GM20000 (cell line): ENCODE results near the gene MYO1D.

Experiments used
- DNase-seq: peaks from one replicate; pipeline ENCODE4 v3.0.0; 2012; ENCODE audit warnings: low spot score
- CTCF ChIP-seq: IDR thresholded peaks from 2 replicates; pipeline ENCODE4 v1.5.1; 2012; ENCODE audit warnings: mild to moderate bottlenecking, control low read depth; ENCODE audit errors: extremely low read depth, missing control alignments

Gene MYO1D

GRCh38 chr17:32563583-32563982 is 313.3 kb downstream of the MYO1D start:
- TF ChIP-seq CTCF = no peak
- no peak for DNase-seq

- peak; percentile 79 for DNase-seq
- no peak for TF ChIP-seq CTCF
Observed at GRCh38 chr17:32558997-32559650, 317.8 kb downstream of the MYO1D start.

GRCh38 chr17:32558326-32558955 is 318.5 kb downstream of the MYO1D start:
- DNase-seq = no peak
- TF ChIP-seq CTCF = no peak

- no peak for DNase-seq
- TF ChIP-seq CTCF = no peak
Observed at GRCh38 chr17:32555611-32556310, 321.2 kb downstream of the MYO1D start.

- DNase-seq = peak; percentile 22
Observed at GRCh38 chr17:32553168-32553567, 323.8 kb downstream of the MYO1D start.

GRCh38 chr17:32552280-32552679 is 324.6 kb downstream of the MYO1D start:
- no peak for DNase-seq
- no peak for TF ChIP-seq CTCF

More at GRCh38 chr17:32553168-32553567, 323.8 kb downstream of the MYO1D start:
- TF ChIP-seq CTCF = no peak
